G401 (cell line): Measurements from ENCODE around the gene STUM. TPM values are rescaled to one million over a fixed set of nuclear protein-coding genes. Genes with fewer than 3 reads are reported as not detected.

Experiments
- DNase-seq: peaks from one replicate; pipeline ENCODE4 v3.0.0-alpha.2; 2015; ENCODE audit warnings: low spot score
- in situ Hi-C: cut with HindIII; loops from 2 replicates; pipeline ENCODE4 v1.10.0; 2016; ENCODE audit warnings: low sequenced_read_pairs, mixed read lengths
- total RNA-seq: library from RNA; depleted of rRNA; stranded (reverse); fragments of >200 nt; shearing (Covaris generic); gene quantifications from 2 replicates; pipeline ENCODE4 v1.2.3, GENCODE V29; 2014; rRNA removed

The STUM gene
- total RNA-seq, 1 experiment from 2014 or later: not detected

DNA sequence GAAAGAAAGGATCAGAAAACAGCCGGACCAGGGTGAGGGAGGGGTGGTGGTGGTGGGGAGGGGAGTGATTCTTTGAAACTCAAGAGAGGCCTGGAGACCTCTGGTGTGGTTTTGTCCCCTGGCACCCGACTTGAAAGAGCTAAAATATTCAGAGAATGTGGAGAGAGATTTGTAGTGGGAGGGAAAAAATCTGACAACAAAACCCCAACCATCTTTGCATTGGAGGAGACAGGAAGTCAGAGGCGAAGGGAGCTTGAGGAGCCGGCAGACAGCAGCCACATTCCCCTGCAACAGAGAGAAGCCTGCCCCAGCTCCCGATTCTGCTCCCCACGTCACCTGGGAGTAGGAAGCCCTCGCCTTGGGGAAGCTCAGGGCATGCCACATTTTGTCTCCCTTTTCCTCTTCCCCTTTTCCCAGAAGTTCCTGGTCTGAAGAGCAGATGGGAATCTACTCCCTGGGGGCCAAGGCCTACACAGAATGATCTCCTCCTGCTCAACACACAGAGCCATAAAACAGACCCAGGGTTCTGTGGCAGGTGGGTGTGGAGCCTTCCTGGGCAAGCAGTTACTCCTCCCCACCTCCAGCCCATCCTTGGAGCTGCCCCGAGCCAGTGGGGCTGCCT lies 105.6 kb downstream of the STUM start:
- DNase-seq: no peak
- in situ Hi-C loops: no loop called here

DNA sequence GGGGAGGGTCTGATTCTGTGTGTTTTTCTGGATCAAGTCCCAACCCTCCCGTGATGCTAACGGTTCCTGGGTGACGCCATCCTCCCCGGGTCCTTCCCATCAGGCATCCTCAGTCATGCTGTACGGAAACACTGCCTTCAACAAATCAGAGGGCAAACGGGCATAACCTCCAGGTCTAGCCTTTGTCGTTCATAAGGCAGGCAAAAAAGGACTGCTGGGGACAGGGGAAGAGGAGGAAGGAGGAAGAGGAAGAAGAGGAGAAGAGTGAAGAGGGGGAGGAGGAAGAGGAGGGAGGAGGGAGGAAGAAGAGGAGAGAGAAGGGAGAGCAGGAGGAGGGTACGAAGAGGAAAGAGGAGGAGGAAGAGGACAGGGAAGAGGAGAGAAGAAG lies 106.1 kb downstream of the STUM start:
- DNase-seq: no peak
- in situ Hi-C loops: no loop called here

DNA sequence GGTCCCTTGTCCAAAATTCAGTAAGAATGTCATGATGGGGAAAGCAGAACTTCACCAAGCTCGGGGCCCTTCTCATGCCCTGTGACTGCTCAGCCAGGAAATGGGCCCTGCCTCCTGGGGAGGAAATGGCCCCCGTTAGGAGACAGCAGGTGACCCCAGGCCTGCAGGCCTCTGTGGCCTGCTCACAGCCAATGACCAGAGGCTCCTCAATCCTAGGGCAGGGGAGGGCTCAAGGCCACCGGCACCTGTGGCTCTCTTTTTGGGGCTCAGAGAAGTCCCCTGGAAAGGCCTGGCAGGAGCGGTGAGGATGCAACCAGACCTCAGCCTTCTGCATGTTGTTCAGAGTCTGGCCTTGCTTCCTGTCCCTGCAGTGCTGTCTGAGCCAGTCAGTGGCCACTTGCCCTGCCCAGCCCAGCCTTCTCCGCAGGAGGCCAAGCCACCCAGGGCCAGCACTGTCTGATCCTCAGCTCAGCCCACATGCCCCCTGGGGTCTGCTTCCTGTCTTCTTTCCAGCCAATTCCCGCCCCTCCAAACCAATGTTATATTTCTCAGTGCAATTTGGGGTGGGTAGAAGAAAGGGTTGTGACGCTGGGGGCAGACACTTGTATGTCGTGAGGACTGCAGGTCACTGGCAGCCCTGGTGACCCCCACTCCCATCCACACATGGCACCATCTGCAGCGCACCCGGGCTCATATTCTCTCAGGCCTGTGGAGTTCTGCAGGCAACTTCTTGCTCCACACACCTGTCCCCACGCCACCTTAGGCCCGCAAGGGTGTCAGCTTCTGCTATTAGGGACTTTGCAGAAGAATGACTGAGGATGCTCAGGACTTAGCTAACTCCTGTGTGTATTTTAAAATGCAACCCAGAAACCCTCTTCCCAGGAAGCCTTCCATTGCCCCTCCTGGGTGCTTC lies 106.9 kb downstream of the STUM start:
- no peak for DNase-seq
- in situ Hi-C loops: no loop called here

DNA sequence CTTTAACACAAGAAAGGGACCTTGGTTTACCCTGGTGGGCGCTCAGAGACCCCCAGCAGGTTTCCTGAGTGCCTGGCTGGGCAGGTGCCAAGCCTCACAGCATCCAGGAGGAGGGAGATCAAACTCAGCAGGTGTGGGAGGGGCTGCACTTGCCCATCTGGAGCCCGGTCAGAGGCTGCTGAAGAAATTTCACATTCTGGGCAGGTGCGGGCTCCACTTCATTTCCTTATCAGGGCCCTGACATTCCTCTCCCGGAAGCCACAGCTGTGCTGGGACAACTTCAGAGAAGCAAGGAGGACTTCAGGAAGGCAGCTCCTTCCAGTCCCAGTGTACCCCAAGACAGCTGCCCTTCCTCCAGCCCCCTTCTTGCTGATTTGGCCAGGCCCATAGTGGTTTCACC lies 107.6 kb downstream of the STUM start:
- no peak for DNase-seq
- in situ Hi-C loops: no loop called here

DNA sequence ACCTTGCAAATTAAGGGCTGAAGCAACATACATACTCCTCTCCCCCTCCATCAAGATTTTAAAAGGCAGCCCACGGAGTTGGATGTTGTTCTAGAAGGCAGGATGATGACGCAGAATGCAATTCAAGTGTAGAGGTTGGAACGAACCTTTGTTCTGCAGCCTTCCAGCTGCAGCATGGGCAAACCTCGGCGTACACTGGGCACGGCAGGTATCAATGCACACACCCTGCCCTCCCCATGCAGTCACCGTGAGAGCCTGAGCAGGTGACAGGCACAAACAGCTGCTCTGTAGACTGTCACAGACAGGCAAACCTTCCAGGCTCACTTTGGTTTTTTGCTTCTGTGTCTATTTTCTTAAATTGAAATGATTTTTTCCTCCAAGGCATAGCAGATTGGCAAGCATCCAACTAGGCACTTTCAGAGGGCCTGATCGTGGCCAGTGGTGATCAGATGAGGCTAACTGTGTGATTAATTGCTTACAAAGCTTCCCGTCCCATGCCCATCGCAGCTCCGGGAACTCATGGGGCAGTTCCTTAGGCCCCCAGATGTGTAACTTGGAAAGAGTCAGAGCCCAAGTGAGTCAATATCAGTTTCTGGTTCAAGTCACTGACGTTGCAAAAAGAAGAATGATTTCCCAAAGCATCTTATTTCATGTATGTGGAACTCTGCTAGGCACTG lies 108.2 kb downstream of the STUM start:
- in situ Hi-C loops: no loop called here
- DNase-seq: no peak

DNA sequence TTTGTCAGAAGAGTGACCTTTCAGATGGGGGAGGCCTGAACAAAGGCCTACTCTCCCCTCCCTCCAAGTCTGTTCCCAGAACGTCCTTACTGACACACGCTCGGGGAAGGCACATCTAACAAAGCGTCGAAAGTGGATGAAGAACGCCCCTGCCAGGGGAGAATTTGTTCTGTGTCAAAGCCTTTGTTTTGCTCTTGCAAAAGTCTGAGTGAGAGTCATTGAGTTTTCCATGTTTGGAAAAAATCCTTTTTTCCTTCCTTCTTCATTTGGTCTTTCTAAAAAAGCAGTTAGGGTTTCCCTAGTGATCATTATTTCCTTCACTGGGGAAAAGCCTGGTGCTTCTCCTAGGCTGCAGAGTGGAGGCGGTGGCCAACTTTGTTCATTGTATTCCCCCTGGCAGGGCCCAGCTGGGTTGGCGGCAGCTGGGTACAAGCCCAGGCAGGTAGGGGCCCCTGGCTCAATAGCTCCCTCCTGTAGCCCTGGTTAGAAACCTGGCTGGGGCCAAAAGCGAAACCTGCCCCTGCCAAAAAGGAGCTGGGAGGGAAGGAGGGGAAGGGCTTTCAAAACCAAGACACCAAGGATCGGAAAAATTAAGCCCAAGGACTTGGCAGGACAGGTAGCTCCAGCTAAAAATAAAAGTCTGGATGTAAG lies 109.5 kb downstream of the STUM start:
- in situ Hi-C loops: no loop called here

DNA sequence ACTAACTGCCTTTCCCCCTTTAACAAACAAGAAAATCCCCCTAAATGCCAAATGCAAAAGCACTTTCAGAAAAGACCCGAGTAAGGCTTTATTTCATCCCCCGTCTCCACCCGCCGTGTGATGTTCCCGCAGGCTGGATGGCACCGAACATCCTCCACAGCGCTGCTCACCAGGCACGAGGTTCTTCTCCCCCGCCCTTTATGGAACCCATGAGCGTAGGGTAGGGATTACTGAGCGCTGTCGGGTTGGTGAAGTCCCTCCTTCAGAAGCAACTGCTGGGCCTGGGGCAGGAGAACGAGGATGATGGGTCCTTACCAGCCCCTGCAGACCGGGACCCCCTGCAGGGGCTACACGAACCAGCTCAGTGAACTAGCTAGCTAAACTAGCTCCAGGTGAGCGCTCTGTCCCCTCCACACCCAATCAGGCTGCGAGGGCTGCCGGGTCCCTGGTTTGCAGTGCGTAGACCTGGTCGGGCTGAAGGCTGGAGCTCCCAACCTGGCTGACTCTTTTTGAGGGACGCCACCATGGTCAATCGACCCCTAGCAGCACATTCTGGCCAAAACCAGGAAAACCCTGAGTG lies 110.1 kb downstream of the STUM start:
- in situ Hi-C loops: no loop called here
- DNase-seq: no peak

More for the DNA sequence above, 109.5 kb downstream of the STUM start:
- no peak for DNase-seq

Other genes starting within 250 kb of the STUM start
- gene LIN9, start 239.6 kb upstream of the STUM start, total RNA-seq: 8.6 and 14.8 TPM in 2 replicates
- gene PARP1, start 140.7 kb upstream of the STUM start, total RNA-seq: 156 and 218 TPM in 2 replicates
- gene ITPKB, start 190.5 kb downstream of the STUM start, total RNA-seq: 11.4 and 15.2 TPM in 2 replicates